GM12864 (cell line): ENCODE results near the gene INPP4B.

Experiments used
- DNase-seq: peaks from one replicate; pipeline ENCODE4 v3.0.0-alpha.2; 2011; ENCODE audit warnings: low read depth
- H3K4me3 ChIP-seq: 2 replicates; pipeline ENCODE4 v1.5.1; 2011; ENCODE audit warnings: mild to moderate bottlenecking, low read depth, low read length, control low read depth
- TF ChIP-seq, protein P1 (sequence below): IDR thresholded peaks from 2 replicates; pipeline ENCODE4 v1.5.1; 2011; ENCODE audit warnings: low read depth, mild to moderate bottlenecking, moderate library complexity, low read length, control low read depth, inconsistent platforms; ENCODE audit errors: missing control alignments

The INPP4B gene

DNA sequence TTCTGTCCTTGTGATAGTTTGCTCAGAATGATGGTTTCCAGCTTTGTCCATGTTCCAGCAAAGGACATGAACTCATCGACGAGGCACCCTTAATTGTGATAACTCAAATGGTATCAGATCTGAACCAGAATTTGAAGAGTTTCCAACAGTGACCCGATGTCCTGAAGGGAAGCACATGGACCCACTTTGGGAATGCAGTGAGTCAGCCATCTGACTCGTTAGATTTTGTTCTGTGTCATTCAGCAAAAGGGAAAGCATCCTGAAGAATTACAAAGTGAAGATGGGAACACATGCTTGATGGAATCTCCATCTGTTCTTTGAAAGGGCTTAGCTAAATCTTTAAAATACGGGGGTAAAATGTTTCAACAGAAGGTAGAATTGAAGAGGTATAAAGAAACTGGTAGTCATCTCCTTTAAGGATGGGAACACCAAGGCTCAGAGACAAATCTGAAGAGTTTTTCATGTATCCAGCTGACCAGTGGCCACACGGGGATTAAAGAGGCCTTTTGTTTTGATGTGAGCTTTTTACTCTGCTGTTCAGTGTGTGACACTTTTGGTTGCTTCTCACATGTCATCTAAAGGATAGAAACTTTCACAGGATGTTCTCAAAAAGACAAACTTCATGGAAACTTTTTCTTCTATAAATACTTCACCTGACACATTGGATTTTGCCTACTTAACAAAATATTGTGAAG is 393.8 kb downstream of the INPP4B start:
- no peak for DNase-seq
- TF ChIP-seq, protein P1, sequence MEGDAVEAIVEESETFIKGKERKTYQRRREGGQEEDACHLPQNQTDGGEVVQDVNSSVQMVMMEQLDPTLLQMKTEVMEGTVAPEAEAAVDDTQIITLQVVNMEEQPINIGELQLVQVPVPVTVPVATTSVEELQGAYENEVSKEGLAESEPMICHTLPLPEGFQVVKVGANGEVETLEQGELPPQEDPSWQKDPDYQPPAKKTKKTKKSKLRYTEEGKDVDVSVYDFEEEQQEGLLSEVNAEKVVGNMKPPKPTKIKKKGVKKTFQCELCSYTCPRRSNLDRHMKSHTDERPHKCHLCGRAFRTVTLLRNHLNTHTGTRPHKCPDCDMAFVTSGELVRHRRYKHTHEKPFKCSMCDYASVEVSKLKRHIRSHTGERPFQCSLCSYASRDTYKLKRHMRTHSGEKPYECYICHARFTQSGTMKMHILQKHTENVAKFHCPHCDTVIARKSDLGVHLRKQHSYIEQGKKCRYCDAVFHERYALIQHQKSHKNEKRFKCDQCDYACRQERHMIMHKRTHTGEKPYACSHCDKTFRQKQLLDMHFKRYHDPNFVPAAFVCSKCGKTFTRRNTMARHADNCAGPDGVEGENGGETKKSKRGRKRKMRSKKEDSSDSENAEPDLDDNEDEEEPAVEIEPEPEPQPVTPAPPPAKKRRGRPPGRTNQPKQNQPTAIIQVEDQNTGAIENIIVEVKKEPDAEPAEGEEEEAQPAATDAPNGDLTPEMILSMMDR = no peak

DNA sequence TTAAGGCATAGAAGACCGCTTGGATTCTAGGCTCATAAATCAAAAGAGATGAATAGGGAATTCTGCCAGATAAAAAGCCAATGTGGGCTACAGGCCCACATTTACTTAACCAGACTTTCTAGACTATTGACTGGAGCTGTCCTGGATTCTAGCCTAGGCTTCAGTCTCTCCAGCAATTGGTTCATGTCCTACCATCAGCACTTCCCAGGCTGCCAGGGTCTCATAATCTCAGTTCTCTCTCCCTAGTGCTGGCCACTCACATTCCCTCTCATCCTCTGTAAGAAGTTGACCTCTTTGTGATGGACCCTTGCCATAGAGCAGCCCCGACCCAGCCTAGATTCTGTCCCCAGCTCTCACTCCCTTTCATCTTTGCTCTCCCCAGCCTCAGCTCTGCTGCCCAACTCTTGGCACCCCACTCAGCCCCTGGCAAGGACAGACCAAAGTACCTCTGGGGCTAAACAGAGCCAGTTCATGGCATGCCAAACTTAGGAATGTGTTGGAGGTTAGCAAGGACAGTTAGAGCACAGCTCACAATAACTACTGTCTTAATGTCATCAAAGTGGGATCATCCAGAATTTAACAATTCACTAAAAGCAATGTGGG is 396.2 kb downstream of the INPP4B start:
- no peak overlapping the region for H3K4me3 ChIP-seq
- TF ChIP-seq, protein P1 = no peak
- no peak for DNase-seq

More for the DNA sequence above, 393.8 kb downstream of the INPP4B start:
- H3K4me3 ChIP-seq = no peak overlapping the region

DNA sequence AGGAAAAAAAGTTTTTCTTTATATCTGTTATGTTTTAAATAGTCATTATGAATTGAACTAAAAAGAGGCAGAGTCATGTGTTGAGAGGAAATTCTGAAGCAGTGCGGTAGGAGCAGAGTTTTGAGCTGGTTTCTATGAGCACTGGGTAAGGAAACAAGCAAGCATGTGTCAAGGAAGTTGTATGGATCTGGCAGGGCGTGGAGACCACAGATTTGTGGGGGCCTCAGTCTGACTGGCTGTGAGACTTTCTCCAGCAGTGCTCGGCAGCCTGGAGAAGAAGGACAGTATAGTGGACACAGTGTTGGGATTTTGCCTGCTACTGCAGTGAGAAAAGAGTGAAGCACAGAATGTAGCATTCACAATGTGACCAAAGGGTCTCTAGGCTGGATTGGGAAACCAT is 399.1 kb downstream of the INPP4B start:
- no peak for DNase-seq
- no peak overlapping the region for H3K4me3 ChIP-seq
- TF ChIP-seq, protein P1 = no peak

DNA sequence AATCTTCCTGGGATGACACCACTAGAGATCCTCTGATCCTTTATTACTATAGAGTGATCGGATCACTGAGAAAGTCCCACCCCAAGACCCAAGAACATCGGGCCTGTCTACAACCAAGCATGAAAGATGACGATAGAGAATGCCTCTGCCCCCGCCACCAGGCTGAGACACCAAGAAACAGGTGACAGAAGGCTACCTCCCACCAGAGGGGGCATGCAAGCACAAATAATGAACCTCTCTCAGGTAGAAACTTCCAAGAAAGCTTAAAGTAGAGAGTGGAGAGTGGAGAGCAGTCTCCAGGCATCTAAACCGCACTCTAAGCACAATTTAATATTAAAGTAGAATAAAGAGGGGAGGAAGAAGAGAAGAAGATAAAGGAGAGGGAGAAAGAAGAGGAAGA is 402.6 kb downstream of the INPP4B start:
- DNase-seq = no peak

DNA sequence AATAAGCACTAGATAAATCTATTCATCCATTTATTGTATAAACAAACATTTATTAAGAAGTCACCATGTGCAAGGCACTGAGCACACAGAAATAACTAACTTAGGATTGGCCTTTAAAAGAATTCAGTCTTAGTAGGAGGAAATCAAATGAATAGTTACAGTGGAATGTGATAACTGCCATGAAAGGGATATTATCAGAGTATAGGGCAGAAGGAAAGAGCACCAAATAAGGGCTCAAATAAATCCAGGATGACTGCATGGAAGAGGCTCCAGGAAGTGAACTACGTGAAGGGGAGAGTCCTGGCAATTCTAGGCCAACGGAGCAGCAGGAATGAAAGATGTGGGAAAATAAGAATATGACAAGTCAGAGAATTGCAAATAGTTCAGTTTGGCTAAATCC is 406.0 kb downstream of the INPP4B start:
- no peak overlapping the region for H3K4me3 ChIP-seq
- TF ChIP-seq, protein P1 = no peak

More for the DNA sequence above, 402.6 kb downstream of the INPP4B start:
- H3K4me3 ChIP-seq = no peak overlapping the region
- TF ChIP-seq, protein P1 = no peak

DNA sequence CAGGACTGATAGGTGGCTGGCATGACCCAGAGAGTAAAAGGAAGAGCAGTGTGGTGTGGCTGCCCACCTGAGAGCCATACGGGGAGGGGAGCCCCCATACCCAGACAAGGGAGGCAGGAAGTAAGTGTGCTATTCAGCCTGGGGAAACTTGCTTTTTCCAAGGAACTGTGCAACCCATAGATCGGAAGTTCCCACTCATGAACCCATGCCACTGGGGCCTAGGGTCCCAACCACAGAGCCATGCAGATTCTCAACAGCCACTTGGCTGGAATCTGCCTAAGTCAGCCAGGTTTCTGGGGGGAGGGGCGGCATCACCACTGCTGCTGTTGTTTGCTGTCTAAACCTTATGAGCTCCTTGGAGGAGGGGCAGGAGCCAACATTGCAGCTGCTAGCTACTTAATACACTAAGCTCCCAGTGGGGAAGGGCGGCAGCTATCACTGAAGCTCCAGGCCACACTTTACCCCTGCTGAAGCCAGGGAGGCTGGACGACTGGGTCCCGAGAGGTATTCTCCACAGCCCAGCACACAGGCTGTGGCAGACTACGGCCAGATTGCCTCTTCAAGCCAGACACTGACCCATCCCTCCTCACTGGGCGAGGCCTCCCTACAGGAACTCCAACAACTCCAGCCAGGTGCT is 410.4 kb downstream of the INPP4B start:
- no peak overlapping the region for H3K4me3 ChIP-seq
- TF ChIP-seq, protein P1 = no peak
- DNase-seq = no peak

More for the DNA sequence above, 406.0 kb downstream of the INPP4B start:
- DNase-seq = no peak
